ENCODE measurements around the gene RAB37.

DNA sequence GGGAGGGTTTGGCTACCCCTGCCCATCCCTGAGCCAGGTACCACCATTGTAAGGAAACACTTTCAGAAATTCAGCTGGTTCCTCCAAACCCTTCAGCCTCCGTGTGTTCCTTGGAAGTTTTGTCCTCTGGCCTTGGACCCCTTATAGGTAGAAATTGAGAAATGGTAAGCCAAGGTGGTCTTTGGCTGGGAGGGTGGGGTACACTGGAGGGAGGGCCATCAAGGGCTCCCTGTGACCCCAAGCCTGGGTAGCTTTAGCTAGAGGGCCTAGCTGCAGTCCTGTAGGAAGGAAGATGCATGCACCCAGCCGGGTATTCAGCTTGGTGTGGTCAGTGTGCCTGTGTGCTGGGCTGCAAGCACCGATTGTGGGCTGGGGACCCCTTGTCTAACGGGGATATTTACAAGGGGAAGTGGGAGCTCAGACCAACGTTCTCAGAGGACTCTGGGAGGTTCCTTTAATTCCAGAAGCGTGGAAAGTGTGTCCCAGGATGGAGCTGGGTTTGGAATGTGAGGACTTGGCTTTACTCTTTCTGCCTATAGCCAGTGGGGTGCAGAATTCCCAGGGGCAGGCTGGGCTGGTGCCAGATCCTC, 32.3 kb downstream of the RAB37 start:
- TF ChIP-seq, protein P1, sequence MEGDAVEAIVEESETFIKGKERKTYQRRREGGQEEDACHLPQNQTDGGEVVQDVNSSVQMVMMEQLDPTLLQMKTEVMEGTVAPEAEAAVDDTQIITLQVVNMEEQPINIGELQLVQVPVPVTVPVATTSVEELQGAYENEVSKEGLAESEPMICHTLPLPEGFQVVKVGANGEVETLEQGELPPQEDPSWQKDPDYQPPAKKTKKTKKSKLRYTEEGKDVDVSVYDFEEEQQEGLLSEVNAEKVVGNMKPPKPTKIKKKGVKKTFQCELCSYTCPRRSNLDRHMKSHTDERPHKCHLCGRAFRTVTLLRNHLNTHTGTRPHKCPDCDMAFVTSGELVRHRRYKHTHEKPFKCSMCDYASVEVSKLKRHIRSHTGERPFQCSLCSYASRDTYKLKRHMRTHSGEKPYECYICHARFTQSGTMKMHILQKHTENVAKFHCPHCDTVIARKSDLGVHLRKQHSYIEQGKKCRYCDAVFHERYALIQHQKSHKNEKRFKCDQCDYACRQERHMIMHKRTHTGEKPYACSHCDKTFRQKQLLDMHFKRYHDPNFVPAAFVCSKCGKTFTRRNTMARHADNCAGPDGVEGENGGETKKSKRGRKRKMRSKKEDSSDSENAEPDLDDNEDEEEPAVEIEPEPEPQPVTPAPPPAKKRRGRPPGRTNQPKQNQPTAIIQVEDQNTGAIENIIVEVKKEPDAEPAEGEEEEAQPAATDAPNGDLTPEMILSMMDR (IDR thresholded peaks at IDR 0.05), result no peak
- no peak for TF ChIP-seq POLR2A (IDR thresholded peaks at IDR 0.05)

Measured in body of pancreas (tissue), 4 donors.